GM12878 (cell line): ENCODE measurements around the gene RAB8A.

Experiments
- CREM ChIP-seq: IDR thresholded peaks from 2 replicates; pipeline ENCODE4 v1.6.1; 2014; ENCODE audit warnings: antibody characterized with exemption, low read depth
- NFYB ChIP-seq: IDR thresholded peaks from 2 replicates; pipeline ENCODE4 v1.6.1; 2011; ENCODE audit warnings: low read depth, mild to moderate bottlenecking, low read length, improper control_type of control experiment, moderate library complexity; ENCODE audit not compliant: insufficient read depth
- NR2C2 ChIP-seq: IDR thresholded peaks from 2 replicates; pipeline ENCODE4 v1.6.1; 2011; ENCODE audit warnings: borderline replicate concordance, low read depth; ENCODE audit not compliant: control insufficient read depth, insufficient read length
- SPI1 ChIP-seq: IDR thresholded peaks from 2 replicates; pipeline ENCODE4 v1.6.1; 2011; ENCODE audit warnings: low read depth, mild to moderate bottlenecking, low read length, moderate library complexity, borderline replicate concordance; ENCODE audit not compliant: insufficient read depth
- SUPT20H ChIP-seq: IDR thresholded peaks from 2 replicates; pipeline ENCODE4 v1.6.1; 2011; ENCODE audit warnings: low read depth, mild to moderate bottlenecking, low read length, moderate library complexity, borderline replicate concordance; ENCODE audit not compliant: control insufficient read depth
- YY1 ChIP-seq: IDR thresholded peaks from 2 replicates; pipeline ENCODE4 v1.6.1; 2011; ENCODE audit warnings: low read depth, mild to moderate bottlenecking, low read length
- ZNF274 ChIP-seq: IDR thresholded peaks from one replicate; pipeline ENCODE4 v1.8.0; 2011; ENCODE audit not compliant: insufficient read length, insufficient read depth
- TF ChIP-seq, protein P1 (sequence below), 3 experiments: IDR thresholded peaks in 2 of 3; conservative IDR thresholded peaks in 1 of 3; 2 replicates each; pipeline ENCODE4 v1.5.1; 2011; ENCODE audit warnings: low read depth in 3 of 3, low read length in 3 of 3, mild to moderate bottlenecking in 3 of 3, control low read depth in 2 of 3, moderate library complexity in 2 of 3, inconsistent platforms in 1 of 3, mixed read lengths in 1 of 3; ENCODE audit not compliant: control insufficient read depth in 2 of 3, insufficient read depth in 1 of 3; ENCODE audit errors: extremely low read depth in 1 of 3
- TF ChIP-seq, protein P2 (sequence below): IDR thresholded peaks from 2 replicates; pipeline ENCODE4 v1.6.1; 2011; ENCODE audit warnings: low read depth, mild to moderate bottlenecking, low read length, moderate library complexity, borderline replicate concordance; ENCODE audit errors: extremely low read depth

DNA sequence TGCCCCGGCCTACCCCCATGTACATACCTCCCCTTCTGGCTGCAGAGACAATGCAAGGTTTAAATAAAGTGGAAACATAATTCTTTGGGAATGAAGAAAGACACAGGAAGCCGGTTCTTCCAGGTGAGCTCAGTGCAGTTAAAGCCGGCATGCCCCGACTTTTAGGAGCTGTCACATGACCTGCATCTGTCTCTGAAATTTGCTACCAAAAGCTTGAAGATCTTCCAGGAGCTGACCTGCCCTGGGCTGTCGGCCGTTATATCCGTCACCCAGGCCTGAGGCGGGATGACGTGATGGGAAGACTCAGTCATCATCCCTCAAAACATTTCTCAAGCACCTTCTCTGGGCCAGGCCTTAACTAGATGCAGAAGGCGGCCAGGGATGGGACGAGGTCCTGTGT, 10.3 kb downstream of the RAB8A start:
- TF ChIP-seq, protein P1, sequence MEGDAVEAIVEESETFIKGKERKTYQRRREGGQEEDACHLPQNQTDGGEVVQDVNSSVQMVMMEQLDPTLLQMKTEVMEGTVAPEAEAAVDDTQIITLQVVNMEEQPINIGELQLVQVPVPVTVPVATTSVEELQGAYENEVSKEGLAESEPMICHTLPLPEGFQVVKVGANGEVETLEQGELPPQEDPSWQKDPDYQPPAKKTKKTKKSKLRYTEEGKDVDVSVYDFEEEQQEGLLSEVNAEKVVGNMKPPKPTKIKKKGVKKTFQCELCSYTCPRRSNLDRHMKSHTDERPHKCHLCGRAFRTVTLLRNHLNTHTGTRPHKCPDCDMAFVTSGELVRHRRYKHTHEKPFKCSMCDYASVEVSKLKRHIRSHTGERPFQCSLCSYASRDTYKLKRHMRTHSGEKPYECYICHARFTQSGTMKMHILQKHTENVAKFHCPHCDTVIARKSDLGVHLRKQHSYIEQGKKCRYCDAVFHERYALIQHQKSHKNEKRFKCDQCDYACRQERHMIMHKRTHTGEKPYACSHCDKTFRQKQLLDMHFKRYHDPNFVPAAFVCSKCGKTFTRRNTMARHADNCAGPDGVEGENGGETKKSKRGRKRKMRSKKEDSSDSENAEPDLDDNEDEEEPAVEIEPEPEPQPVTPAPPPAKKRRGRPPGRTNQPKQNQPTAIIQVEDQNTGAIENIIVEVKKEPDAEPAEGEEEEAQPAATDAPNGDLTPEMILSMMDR (IDR thresholded peaks at IDR 0.05 in 2 of 3, conservative IDR thresholded peaks at IDR 0.05 in 1 of 3; ENCODE audit: control insufficient read depth in 2 of 3, extremely low read depth in 1 of 3, insufficient read depth in 1 of 3, low read depth in 3 of 3, low read length in 3 of 3), result no peak
- TF ChIP-seq NFYB, result no peak
- TF ChIP-seq, protein P2, sequence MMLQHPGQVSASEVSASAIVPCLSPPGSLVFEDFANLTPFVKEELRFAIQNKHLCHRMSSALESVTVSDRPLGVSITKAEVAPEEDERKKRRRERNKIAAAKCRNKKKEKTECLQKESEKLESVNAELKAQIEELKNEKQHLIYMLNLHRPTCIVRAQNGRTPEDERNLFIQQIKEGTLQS, result no peak
- no peak for TF ChIP-seq SPI1
- no peak for TF ChIP-seq SUPT20H
- no peak for TF ChIP-seq NR2C2
- no peak for TF ChIP-seq CREM
- TF ChIP-seq ZNF274, result no peak
- TF ChIP-seq YY1, result no peak
